GM19328 (cell line): ENCODE measurements around the gene CRISPLD2.

Experiments
- ATAC-seq: cut with Tn5 transposase; IDR thresholded peaks from one replicate; pipeline ENCODE4 v1.9.1; 2021; ENCODE audit warnings: mild to moderate bottlenecking, moderate library complexity; ENCODE audit not compliant: unreplicated experiment

The CRISPLD2 gene

DNA sequence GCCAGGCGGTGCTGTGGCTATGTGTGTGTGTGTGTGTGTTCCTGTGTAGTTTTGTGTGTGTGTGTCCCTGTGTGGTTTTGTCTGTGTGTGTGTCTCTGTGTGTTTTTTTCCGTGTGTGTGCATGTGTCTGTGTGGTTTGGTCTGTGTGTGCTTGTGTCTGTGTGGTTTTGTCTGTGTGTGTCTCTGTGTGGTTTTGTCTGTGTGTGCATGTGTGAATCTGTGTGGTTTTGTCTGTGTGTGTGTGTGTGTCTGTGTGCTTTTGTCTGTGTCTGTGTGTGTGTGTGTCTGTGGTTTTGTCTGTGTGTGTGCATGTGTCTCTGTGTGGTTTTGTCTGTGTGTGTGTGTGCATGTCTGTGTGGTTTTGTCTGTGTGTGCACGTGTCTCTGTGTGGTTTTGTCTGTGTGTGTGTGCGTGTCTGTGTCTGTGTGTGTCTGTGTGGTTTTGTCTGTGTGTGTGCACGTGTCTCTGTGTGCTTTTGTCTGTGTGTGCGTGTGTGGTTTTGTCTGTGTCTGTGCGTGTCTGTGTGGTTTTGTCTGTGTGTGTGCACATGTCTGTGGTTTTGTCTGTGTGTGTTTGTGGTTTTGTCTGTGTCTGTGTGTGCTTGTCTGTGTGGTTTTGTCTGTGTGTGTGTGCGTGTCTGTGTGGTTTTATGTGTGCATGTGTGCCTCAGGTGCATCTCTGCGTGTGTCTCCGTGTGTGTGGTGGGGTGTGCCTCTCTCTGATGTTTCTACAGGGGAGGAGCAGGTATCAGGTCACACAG is 129.2 kb downstream of the CRISPLD2 start:
- no peak for ATAC-seq

DNA sequence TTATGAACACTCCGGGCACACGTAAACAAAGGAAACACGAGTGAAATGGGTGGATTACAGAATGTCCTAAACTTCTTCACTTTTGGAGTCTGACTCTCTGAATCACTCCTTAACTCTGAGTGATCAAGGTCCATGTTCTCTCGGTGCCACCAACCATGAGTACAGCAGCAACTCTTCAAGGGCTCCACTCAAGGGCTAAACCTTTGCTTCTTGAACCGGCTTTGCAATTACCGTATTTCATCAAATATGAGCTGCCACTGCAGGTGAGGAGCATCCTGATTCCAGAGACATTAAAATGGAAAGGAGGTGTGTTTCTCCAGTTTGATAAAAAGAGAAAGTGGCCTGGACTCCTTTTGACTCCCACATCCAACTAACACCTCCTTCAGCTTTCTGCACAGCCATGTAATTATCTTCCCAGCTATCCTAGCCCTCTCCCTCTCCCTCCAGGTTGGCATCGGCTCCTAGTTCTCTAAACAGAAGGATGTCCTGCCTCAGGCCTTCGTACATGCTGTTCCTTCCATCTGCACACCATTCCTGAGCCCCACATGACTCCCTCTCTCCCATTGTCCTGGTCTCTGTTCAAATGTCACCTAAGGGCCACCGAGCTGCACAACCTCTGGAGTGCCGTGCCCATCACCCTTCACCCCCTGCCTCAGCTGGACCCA is 130.1 kb downstream of the CRISPLD2 start:
- ATAC-seq = no peak

GRCh38 chr16:84950906-84951305 is 131.1 kb downstream of the CRISPLD2 start:
- ATAC-seq = no peak

DNA sequence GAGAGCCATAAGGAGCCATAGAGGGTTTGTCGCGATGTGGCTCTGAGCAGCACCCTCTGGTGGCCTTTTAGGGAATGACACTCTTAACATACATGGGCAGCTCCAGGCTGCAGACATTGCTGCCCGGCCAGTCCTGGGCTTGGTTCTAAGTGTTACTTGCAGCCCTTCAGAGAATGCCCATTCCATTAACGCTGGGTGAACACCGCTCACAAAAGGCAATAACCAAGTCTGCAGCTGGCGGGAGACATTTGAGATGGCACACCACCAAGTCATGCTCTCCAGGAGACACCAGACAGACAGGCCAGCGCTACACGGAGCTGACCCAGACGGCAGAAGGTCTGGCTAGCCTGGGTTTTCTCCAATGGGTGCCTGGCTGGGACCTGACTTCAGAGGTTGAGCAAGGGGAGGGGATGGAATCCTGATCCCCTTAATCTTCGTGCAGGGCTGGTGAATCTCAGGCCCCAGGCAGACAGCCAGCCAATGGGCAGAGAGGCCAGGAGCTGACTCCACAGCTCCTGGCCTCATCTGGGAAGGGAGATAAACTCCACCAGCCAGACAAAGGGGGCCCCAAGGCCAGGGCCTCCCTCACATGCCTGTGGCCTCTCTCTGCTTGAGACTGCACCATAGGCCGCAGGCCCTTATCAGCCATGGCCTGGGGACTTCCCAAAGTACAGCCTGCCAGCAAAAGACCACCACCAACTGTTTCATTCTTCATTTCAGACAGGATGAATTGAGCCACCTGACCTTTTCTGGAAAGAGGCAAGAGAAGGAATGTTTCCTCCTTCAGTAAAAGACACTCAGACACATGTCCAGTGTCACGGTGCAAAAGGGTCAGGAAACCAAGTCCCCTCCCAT is 132.8 kb downstream of the CRISPLD2 start:
- no peak for ATAC-seq

- no peak for ATAC-seq
Measured at GRCh38 chr16:84953190-84953746, 133.5 kb downstream of the CRISPLD2 start.

- ATAC-seq = no peak
Measured at GRCh38 chr16:84955427-84955826, 135.6 kb downstream of the CRISPLD2 start.

GRCh38 chr16:84957192-84957591 is 137.4 kb downstream of the CRISPLD2 start:
- ATAC-seq = no peak

- no peak for ATAC-seq
Measured at GRCh38 chr16:84957792-84958191, 138.0 kb downstream of the CRISPLD2 start.
